HFFc6 (cell line): ENCODE measurements around the gene FRMD5. TPM values are rescaled to one million over a fixed set of nuclear protein-coding genes. Genes with fewer than 3 reads are reported as not detected.

ENCODE experiments used
- DNase-seq: peaks from one replicate; pipeline ENCODE4 v3.0.0-alpha.2; 2018
- H3K27ac Mint-ChIP-seq: 2 replicates; pipeline ENCODE4 v1.8.0; 2020; ENCODE audit warnings: mild to moderate bottlenecking, mixed read lengths
- H3K27me3 Mint-ChIP-seq: 2 replicates; pipeline ENCODE4 v1.8.0; 2021; ENCODE audit warnings: mild to moderate bottlenecking, moderate library complexity, mixed read lengths; ENCODE audit not compliant: insufficient read depth
- H3K36me3 Mint-ChIP-seq: 2 replicates; pipeline ENCODE4 v1.8.0; 2021; ENCODE audit warnings: low read depth, mixed read lengths
- H3K4me1 Mint-ChIP-seq: 2 replicates; pipeline ENCODE4 v1.8.0; 2020; ENCODE audit warnings: low read depth, mixed read lengths
- H3K4me3 Mint-ChIP-seq: 2 replicates; pipeline ENCODE4 v1.8.0; 2020; ENCODE audit warnings: mild to moderate bottlenecking, moderate library complexity, mixed read lengths
- H3K9me3 Mint-ChIP-seq: 2 replicates; pipeline ENCODE4 v1.8.0; 2020; ENCODE audit warnings: mild to moderate bottlenecking, mixed read lengths
- total RNA-seq, 6 experiments: library from RNA; stranded (reverse); fragmentation: NEBNext Ultra II Directional; extraction: Animal tissue kit (Norgen Biotek cat#: 25700); gene quantifications; 2 replicates in 1 of 6; 3 replicates in 5 of 6; pipeline ENCODE4 v1.2.3, GENCODE V29; 2021
- TF ChIP-seq, protein P1 (sequence below): fragments of 200-600 bp; sonication (generic); IDR thresholded peaks from 2 replicates; pipeline ENCODE4 v1.5.0; 2021; ENCODE audit warnings: antibody characterized with exemption, mild to moderate bottlenecking

FRMD5 gene
- total RNA-seq, 6 experiments from 2014 or later, result 0.67 to 1.1 (median 0.94) TPM

DNA sequence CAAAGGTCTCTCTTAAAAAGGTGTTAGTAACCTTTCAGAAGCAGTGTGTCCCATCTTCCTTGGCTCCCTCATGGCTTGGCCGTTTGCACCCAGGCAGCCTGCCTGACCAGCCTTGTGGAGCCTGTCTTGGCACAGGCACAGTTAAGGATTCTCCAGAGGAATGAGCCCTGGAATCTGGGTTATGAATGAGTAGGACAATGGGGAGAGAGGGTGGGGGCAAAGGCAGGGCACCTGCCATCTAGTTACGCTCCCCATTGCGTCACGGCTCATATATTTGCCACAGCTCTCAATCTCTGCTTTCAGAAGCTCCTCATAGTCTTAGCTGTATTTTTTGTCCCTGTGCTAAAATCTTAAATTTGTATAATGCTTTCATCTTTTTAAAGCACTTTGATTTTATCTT, 317.7 kb downstream of the FRMD5 start:
- no peak overlapping the region for H3K4me3 Mint-ChIP-seq
- H3K4me1 Mint-ChIP-seq, result no peaks in the 10 kb centered on the region
- TF ChIP-seq, protein P1, sequence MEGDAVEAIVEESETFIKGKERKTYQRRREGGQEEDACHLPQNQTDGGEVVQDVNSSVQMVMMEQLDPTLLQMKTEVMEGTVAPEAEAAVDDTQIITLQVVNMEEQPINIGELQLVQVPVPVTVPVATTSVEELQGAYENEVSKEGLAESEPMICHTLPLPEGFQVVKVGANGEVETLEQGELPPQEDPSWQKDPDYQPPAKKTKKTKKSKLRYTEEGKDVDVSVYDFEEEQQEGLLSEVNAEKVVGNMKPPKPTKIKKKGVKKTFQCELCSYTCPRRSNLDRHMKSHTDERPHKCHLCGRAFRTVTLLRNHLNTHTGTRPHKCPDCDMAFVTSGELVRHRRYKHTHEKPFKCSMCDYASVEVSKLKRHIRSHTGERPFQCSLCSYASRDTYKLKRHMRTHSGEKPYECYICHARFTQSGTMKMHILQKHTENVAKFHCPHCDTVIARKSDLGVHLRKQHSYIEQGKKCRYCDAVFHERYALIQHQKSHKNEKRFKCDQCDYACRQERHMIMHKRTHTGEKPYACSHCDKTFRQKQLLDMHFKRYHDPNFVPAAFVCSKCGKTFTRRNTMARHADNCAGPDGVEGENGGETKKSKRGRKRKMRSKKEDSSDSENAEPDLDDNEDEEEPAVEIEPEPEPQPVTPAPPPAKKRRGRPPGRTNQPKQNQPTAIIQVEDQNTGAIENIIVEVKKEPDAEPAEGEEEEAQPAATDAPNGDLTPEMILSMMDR, result no peak
- no peak overlapping the region for H3K27ac Mint-ChIP-seq
- no peaks in the 10 kb centered on the region; the same call in 1 of the 2 replicates for H3K27me3 Mint-ChIP-seq
- no peaks in the 10 kb centered on the region for H3K9me3 Mint-ChIP-seq
- DNase-seq, result no peak
- no peaks in the 10 kb centered on the region for H3K36me3 Mint-ChIP-seq

DNA sequence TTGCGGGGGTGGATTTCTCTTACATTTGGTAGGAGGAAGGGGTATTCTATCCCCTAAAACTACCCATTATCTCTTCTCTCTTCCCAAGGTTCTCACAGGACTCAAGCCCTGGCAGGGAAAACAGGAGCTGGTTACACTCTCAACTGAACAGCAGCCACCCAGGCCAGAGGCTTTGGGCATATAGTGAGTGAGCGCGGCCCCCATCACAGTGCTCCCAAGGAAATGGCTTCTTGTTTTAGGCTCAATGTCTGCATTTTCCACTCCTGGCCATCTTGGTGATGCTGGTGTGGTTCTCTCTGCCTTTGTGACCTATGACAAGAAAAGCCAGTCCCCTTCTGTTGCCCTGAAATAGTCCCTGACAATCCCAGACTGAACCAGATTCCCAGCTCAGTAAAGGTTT, 318.2 kb downstream of the FRMD5 start:
- H3K9me3 Mint-ChIP-seq, result no peaks in the 10 kb centered on the region
- H3K4me1 Mint-ChIP-seq, result no peaks in the 10 kb centered on the region
- TF ChIP-seq, protein P1, result no peak
- DNase-seq, result no peak
- H3K4me3 Mint-ChIP-seq, result no peak overlapping the region
- H3K36me3 Mint-ChIP-seq, result no peaks in the 10 kb centered on the region
- H3K27me3 Mint-ChIP-seq, result no peaks in the 10 kb centered on the region; the same call in 1 of the 2 replicates
- no peak overlapping the region for H3K27ac Mint-ChIP-seq

DNA sequence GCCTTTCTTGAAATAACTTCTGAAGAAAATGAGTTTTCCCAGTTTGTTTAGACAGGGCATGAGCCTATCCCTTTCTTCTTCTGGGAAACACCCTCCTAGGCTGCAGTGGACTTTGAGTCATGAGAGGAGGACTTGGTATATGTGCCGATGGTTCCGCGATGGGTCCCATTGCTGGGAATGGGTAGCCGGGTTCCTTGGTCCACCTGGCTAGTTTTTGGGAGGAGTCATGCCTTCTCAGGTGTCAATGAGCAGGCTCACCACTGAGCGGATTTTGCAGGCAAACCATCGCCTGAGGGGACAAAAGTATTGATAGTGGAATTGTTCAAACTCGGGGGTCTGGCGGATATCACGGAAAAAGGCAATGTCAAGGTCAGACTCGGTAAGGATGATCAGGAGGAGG, 321.4 kb downstream of the FRMD5 start:
- Mint-ChIP-seq H3K27ac (no peak overlapping the region), H3K9me3 (no peaks in the 10 kb centered on the region), H3K4me3 (no peak overlapping the region), H3K36me3 (no peaks in the 10 kb centered on the region), H3K4me1 (no peaks in the 10 kb centered on the region), H3K27me3 (no peaks in the 10 kb centered on the region; the same call in 1 of the 2 replicates)
- TF ChIP-seq, protein P1, result no peak
- DNase-seq, result no peak

DNA sequence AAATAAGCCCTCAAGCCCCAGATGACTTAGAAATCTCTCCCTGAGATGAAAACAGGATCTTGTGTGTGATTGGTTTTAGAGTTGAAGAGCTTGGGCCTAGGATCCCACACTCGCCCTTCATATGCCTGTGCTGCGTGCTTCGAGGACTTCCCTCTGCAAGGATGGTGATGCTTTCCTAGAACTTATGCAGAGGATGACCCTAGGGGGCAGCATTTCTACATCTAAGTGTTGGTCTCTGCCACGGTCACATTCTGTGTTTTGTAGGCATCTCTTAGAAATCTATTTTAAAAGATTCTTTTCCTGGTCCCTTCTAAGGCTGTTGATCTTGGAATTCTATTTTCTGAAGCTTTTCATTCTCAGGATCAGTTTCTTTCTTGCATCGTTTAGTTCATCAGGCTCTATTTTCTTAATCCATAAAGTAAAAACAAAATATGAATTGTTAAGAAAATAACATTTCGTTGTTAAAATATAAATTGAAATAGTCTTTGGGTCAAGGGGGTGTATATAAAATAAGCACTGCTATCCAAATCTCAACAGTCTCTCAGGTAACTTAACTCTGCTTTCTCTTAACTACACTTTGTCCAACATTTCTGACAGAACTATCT, 322.6 kb downstream of the FRMD5 start:
- H3K36me3 Mint-ChIP-seq, result no peaks in the 10 kb centered on the region
- no peaks in the 10 kb centered on the region for H3K27me3 Mint-ChIP-seq
- no peak overlapping the region for H3K4me3 Mint-ChIP-seq
- H3K4me1 Mint-ChIP-seq, result no peaks in the 10 kb centered on the region
- H3K27ac Mint-ChIP-seq, result no peak overlapping the region
- H3K9me3 Mint-ChIP-seq, result no peaks in the 10 kb centered on the region
- TF ChIP-seq, protein P1, result peak; percentile 84
- DNase-seq, result peak; percentile 73

DNA sequence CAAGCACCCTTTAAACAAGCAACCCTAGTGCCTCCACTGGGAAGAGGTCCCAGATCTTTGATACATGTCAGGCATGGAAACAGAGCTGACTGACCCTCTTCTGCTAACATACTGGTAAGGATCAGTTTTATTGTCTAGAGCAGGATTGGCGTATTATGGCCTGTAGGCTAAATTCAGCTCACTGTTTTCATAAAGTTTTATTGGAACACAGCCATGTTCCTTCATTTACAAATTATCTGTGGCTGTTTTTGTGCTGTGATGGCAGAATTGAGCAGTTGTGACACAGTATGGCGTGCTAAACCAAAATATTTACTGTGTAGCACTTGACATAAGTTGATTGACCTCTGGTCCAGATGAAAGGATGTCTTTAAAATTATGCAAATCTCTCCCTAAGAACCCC, 323.2 kb downstream of the FRMD5 start:
- TF ChIP-seq, protein P1, result no peak
- H3K4me1 Mint-ChIP-seq, result no peaks in the 10 kb centered on the region
- H3K36me3 Mint-ChIP-seq, result no peaks in the 10 kb centered on the region
- H3K27ac Mint-ChIP-seq, result no peak overlapping the region
- no peak overlapping the region for H3K4me3 Mint-ChIP-seq
- DNase-seq, result no peak
- no peaks in the 10 kb centered on the region for H3K9me3 Mint-ChIP-seq
- no peaks in the 10 kb centered on the region for H3K27me3 Mint-ChIP-seq

DNA sequence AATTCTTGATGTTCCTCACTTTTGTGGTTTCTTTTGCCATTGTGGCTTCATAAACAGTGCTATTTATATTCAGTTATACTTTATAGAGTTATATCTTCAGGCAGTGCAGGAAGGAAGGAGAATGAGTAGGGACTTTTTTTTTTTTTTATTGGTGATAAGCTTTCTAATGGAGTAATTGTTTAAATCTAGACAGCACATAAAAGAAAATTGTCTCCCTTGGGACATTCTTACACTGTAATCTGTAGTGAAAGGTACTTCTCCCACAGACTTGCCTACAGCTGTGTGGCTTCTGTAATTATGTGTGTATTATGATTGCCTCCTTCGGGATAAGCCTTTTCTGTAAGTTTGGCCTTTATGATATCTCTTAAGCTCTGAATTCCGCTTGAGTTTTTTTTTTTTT, 326.7 kb downstream of the FRMD5 start:
- no peak overlapping the region for H3K4me3 Mint-ChIP-seq
- no peaks in the 10 kb centered on the region for H3K36me3 Mint-ChIP-seq
- no peaks in the 10 kb centered on the region for H3K27me3 Mint-ChIP-seq
- H3K9me3 Mint-ChIP-seq, result no peaks in the 10 kb centered on the region
- H3K27ac Mint-ChIP-seq, result no peak overlapping the region
- no peaks in the 10 kb centered on the region for H3K4me1 Mint-ChIP-seq
- DNase-seq, result no peak
- TF ChIP-seq, protein P1, result no peak
